RWPE1 (cell line): ENCODE results near the gene NARF.

ENCODE experiments used
- CTCF ChIA-PET: fragments of 350-600 bp; sonication (Branson Sonifier 250); formaldehyde crosslinking; extraction: SDS; loops from one replicate; lab custom pipeline; 2021; lab: Yijun Ruan, JAX
- POLR2A ChIA-PET: fragments of 400-600 bp; formaldehyde crosslinking; extraction: SDS; loops from one replicate; lab custom pipeline; 2020; ENCODE audit warnings: antibody characterized with exemption; ENCODE audit not compliant: low non-redundant PET; lab: Yijun Ruan, JAX
- DNase-seq: peaks from one replicate; pipeline ENCODE4 v3.0.0; 2012; ENCODE audit warnings: low spot score
- H3K27ac ChIP-seq: fragments of 450-650 bp; 2 replicates; pipeline ENCODE4 v1.5.1; 2017
- TF ChIP-seq, protein P1 (sequence below): fragments of 450-650 bp; conservative IDR thresholded peaks from 2 replicates; pipeline ENCODE4 v1.5.1; 2017; ENCODE audit warnings: low read depth, mild to moderate bottlenecking

The NARF gene

DNA sequence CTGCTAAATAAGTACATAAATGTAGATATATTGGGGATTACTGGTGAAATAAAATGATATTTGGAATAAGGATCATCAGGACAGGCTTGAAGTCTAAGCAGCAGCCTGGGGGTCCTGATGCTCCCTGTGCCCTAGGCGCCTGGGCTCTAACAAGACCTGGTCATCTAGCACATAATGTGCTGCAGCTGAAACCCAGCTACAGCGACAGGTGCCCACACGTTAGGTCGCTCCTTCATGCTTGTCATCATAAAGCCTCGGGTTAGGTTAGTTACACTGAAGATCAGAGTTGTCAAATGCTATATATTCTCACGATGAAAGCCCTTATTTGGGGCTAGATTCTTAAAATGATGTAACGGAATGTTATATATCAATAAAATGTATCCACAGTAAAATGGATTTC, 11.5 kb downstream of the NARF start:
- CTCF ChIA-PET = no interaction called here
- POLR2A ChIA-PET = no interaction called here
- DNase-seq = no peak
- TF ChIP-seq, protein P1, sequence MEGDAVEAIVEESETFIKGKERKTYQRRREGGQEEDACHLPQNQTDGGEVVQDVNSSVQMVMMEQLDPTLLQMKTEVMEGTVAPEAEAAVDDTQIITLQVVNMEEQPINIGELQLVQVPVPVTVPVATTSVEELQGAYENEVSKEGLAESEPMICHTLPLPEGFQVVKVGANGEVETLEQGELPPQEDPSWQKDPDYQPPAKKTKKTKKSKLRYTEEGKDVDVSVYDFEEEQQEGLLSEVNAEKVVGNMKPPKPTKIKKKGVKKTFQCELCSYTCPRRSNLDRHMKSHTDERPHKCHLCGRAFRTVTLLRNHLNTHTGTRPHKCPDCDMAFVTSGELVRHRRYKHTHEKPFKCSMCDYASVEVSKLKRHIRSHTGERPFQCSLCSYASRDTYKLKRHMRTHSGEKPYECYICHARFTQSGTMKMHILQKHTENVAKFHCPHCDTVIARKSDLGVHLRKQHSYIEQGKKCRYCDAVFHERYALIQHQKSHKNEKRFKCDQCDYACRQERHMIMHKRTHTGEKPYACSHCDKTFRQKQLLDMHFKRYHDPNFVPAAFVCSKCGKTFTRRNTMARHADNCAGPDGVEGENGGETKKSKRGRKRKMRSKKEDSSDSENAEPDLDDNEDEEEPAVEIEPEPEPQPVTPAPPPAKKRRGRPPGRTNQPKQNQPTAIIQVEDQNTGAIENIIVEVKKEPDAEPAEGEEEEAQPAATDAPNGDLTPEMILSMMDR = no peak
- H3K27ac ChIP-seq = no peak overlapping the region

GRCh38 chr17:82474223-82475010, 15.9 kb downstream of the NARF start:
- POLR2A ChIA-PET = no interaction called here
- TF ChIP-seq, protein P1 = no peak
- no peak overlapping the region for H3K27ac ChIP-seq
- CTCF ChIA-PET = interaction anchor here (0.8 kb wide), 1 partner anchor 31 kb away, joined by 3 read pairs; no protein-coding TSS in a partner anchor
- DNase-seq = no peak

- no peak for DNase-seq
- ChIA-PET POLR2A (no interaction called here), CTCF (interaction anchor here (0.7 kb wide), 1 partner anchor 79 kb away, joined by 3 read pairs; no protein-coding TSS in a partner anchor)
- 0 out of 2 replicates have a peak overlapping the region, but pooled peaks have one; percentile 15 for H3K27ac ChIP-seq
- TF ChIP-seq, protein P1 = no peak
These were observed 16.9 kb downstream of the NARF start for GRCh38 chr17:82475458-82475857.

- POLR2A ChIA-PET = no interaction called here
- CTCF ChIA-PET = interaction anchor here (1.0 kb wide), 1 partner anchor 77 kb away, joined by 3 read pairs; no protein-coding TSS in a partner anchor
- TF ChIP-seq, protein P1 = no peak
- DNase-seq = no peak
- peak overlapping the region; percentile 5 for H3K27ac ChIP-seq
These were observed 19.4 kb downstream of the NARF start for GRCh38 chr17:82477934-82478333.

DNA sequence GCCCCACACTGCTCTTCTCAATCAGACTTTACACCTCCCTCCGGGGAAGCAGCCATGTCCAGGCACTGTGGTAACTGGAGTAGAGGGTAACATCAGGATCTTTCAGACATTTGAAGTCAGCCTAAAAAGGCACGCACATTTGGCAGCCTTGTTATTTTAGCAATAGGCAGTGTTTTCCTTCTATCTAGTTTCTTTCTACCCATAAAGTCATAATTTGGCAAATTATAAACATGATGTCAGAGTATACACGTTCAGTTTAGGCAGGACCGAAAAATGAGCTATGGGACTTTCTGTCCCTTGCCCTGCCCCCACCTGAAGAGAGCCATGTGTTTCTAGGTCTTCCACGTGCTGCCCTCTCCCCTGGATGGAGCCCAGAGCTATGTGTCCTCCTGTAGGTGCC, 21.1 kb downstream of the NARF start:
- ChIA-PET POLR2A (no interaction called here), CTCF (interaction anchor here (0.7 kb wide), 1 partner anchor 9 kb away, joined by 3 read pairs; no protein-coding TSS in a partner anchor)
- peak overlapping the region; percentile 5; the same call in 1 of the 2 replicates for H3K27ac ChIP-seq
- DNase-seq = no peak
- TF ChIP-seq, protein P1 = no peak

- CTCF ChIA-PET = interaction anchor here (0.6 to 1.0 kb wide), 5 partner anchors 8 to 42 kb away, joined by 3 to 5 read pairs (median 3); no protein-coding TSS in a partner anchor
- POLR2A ChIA-PET = no interaction called here
- TF ChIP-seq, protein P1 = no peak
- no peak for DNase-seq
- peak overlapping the region; percentile 5; the same call in 1 of the 2 replicates for H3K27ac ChIP-seq
These were observed 21.8 kb downstream of the NARF start for GRCh38 chr17:82480318-82480717.
